ENCODE measurements around the gene DUOXA2. TPM values are rescaled to one million over a fixed set of nuclear protein-coding genes. Genes with fewer than 3 reads are reported as not detected.

The DUOXA2 gene
- total RNA-seq, 1 donor from 2014 or later: not detected

DNA sequence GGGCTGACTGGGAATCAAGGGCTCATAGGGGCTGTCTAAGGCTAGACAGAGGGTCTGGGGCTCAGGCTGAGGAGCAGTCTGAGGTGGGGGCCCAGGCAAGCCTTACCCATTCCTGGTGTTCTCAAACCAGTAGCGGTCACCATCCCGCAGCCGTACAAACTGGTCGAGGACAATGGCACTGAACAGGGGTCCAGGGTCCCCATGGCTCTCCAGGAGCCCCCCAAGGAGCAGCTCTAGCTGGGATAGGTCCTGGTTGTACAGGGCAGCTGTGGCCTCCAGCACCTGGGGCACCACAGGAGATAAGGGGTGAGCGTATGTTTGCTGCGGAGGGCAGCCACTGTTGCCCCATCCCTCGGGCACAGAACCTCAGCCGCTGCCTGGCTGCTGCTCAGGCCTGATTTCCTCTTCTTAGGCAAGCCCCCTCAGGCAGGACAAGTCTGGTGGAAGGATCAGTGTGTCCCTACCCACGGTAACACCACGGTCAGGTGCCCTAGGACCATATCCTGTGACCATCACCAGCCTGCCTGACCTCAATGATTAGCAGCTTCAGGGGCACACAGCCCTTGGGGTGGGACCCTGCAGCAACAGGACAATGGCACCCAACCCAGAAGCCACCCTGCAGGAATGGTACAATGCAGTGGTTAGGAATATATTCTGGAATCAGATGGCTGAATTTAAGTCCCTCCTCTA is 6.0 kb upstream of the DUOXA2 start:
- H3K36me3 ChIP-seq (ENCODE audit: control insufficient read depth in 3 of 3, insufficient read depth in 3 of 3, low read length in 3 of 3): no peaks in the 10 kb centered on the region
- no peaks in the 10 kb centered on the region for H3K9me3 ChIP-seq (ENCODE audit: control insufficient read depth in 3 of 3, low read length in 3 of 3)
- peaks cover 6 to 9% (median 6%) of the 10 kb centered on the region in 3 donors for H3K4me1 ChIP-seq (ENCODE audit: control insufficient read depth in 3 of 3, insufficient read depth in 3 of 3, low read length in 3 of 3)
- H3K27me3 ChIP-seq (ENCODE audit: control insufficient read depth in 3 of 3, insufficient read depth in 3 of 3, low read length in 3 of 3): peaks cover 41 to 47% (median 43%) of the 10 kb centered on the region in 3 donors
- no peak overlapping the region for H3K4me3 ChIP-seq (ENCODE audit: low read length in 3 of 3)
- H3K27ac ChIP-seq (ENCODE audit: low read depth, low read length): no peak overlapping the region
- no peak overlapping the region for H3K9ac ChIP-seq (ENCODE audit: low read depth in 1 of 3, low read length in 3 of 3)

DNA sequence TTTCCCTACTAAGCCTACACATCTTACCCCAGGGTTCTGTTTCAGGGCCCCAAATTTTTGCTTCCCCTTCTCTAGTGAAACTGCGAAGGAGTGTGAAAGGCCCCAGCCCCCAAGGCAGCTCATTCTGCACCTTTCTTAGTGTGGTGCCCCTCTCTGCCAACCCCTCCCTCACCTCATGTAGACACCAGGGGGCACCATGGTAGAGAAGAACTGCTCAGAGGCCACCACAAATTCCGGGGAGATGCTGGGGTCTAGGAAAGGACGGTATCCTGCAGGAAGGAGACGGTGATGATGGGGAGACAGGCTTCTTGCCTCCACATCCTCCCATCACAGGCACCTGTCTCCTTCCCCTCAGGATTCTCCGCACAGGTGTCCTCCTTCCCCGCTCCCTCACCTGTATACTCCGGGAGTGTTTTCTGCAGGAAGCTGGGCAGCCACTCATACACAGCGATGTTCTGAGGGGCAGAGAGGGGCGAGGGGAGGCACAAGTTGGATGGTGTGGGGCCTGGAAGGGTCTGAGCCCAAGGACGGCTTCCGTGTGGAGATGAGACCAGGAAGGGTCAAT is 3.8 kb upstream of the DUOXA2 start:
- Histone ChIP-seq H3K4me1 (ENCODE audit: control insufficient read depth in 3 of 3, insufficient read depth in 3 of 3, low read length in 3 of 3) (peaks cover 12 to 21% (median 15%) of the 10 kb centered on the region in 3 donors), H3K9ac (ENCODE audit: low read depth in 1 of 3, low read length in 3 of 3) (no peak overlapping the region), H3K4me3 (ENCODE audit: low read length in 3 of 3) (no peak overlapping the region), H3K27ac (ENCODE audit: low read depth, low read length) (no peak overlapping the region), H3K27me3 (ENCODE audit: control insufficient read depth in 3 of 3, insufficient read depth in 3 of 3, low read length in 3 of 3) (peaks cover 64 to 69% (median 65%) of the 10 kb centered on the region in 3 donors), H3K36me3 (ENCODE audit: control insufficient read depth in 3 of 3, insufficient read depth in 3 of 3, low read length in 3 of 3) (no peaks in the 10 kb centered on the region), H3K9me3 (ENCODE audit: control insufficient read depth in 3 of 3, low read length in 3 of 3) (no peaks in the 10 kb centered on the region)

DNA sequence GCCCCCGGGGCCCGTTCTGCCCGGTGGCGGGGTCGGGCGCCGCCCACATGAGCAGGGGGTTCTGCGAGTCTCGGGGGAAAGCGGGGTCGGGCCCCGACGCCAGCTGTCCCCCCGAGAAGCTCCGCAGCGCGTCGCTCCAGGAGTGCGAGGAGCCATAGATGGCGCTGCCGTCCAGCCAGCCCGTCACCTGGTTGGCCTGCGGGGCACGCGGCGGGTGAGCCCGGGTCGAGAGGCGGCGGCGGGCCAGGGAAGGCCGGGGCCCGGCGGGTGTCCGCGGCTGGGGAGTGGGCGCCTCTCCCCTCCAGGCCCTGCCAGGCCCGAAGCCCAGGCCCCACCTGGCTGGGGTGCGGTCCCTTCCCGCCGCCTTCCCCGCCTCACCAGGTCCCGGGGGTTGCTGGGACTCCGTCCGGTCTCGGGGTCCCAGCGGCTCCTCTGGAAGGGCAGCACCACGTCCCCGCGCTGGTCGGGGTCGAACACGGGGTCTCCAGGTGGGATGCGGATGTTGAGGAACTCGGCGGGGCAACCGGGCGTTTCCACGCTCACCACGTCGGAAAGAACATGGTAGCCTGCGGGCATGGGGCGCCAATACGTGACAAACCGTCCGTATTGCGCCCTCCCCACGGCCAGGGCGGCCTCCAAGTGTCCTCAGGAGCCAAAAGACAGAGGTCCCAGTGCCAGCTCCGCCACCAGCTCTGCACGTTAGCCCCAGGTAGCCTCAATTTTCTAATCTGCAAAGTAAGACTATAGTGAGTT is 2.6 kb upstream of the DUOXA2 start:
- Histone ChIP-seq H3K27me3 (ENCODE audit: control insufficient read depth in 3 of 3, insufficient read depth in 3 of 3, low read length in 3 of 3) (peaks cover 76 to 82% (median 77%) of the 10 kb centered on the region in 3 donors), H3K4me3 (ENCODE audit: low read length in 3 of 3) (no peak overlapping the region), H3K9ac (ENCODE audit: low read depth in 1 of 3, low read length in 3 of 3) (no peak overlapping the region), H3K36me3 (ENCODE audit: control insufficient read depth in 3 of 3, insufficient read depth in 3 of 3, low read length in 3 of 3) (no peaks in the 10 kb centered on the region), H3K4me1 (ENCODE audit: control insufficient read depth in 3 of 3, insufficient read depth in 3 of 3, low read length in 3 of 3) (peaks cover 12 to 24% (median 19%) of the 10 kb centered on the region in 3 donors), H3K9me3 (ENCODE audit: control insufficient read depth in 3 of 3, low read length in 3 of 3) (no peaks in the 10 kb centered on the region), H3K27ac (ENCODE audit: low read depth, low read length) (no peak overlapping the region)

DNA sequence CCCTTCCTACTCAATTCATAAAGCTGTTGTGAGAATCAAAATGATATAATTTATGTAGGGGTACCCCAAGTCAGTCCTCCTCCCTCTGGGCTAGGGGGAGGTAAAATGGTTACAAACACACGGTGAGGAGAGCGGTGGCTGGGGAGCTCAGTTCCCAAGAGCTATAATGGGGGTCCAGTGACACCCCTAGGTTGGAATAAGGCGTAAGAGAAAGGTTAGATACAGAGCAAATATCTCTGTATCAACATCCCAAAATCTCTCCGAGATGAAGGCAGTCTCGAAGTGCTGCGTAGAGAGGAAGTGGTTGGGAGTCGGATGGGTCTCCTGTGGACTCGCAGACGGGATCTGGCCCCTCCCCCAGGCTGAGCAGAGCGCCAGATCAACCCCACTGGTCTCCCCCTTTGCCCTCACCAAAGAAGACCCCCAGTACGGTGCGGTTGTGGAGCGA is 2.0 kb upstream of the DUOXA2 start:
- Histone ChIP-seq H3K27me3 (ENCODE audit: control insufficient read depth in 3 of 3, insufficient read depth in 3 of 3, low read length in 3 of 3) (peaks cover 82 to 88% (median 83%) of the 10 kb centered on the region in 3 donors), H3K4me1 (ENCODE audit: control insufficient read depth in 3 of 3, insufficient read depth in 3 of 3, low read length in 3 of 3) (peaks cover 18 to 30% (median 22%) of the 10 kb centered on the region in 3 donors), H3K4me3 (ENCODE audit: low read length in 3 of 3) (no peak overlapping the region), H3K36me3 (ENCODE audit: control insufficient read depth in 3 of 3, insufficient read depth in 3 of 3, low read length in 3 of 3) (no peaks in the 10 kb centered on the region), H3K27ac (ENCODE audit: low read depth, low read length) (no peak overlapping the region), H3K9me3 (ENCODE audit: control insufficient read depth in 3 of 3, low read length in 3 of 3) (no peaks in the 10 kb centered on the region), H3K9ac (ENCODE audit: low read depth in 1 of 3, low read length in 3 of 3) (no peak overlapping the region)

DNA sequence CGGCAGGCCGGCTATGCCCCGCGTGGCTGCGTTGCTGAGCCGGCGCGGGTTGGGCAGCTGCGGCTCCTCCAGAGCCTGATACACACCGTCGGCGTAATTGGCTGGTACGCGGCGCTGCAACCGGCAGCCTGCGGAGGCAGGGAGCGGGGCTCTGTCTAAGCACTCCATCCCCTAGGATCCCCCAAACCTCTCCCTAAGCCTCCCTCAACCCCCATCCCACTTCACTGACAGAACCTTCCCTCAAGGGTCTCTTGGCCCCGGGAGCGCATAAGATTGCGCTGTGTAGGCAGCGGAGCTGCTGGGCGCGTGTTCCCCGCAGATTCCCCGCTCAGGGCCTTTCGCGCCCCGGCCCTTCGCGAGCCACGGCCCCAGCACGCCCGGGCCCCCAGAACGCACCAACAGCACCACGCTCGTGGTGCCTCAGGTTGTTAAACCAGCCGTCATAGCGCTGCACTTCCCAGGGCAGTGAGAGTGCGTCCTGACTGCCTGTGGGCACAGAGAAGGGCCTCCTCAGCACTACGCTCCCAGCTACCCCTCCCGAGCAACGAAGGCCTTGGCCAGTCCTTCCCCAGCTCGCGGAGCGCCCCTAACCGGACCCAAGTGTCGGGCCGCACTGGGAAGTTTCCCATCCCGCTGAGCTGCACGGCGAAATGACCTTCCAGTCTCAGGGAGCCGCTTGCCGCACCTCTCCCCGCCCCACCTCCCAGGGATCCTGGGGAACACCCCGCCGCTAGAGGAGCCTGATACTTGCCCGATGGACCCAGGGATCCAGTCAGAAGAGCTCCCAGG is 1.3 kb upstream of the DUOXA2 start:
- Histone ChIP-seq H3K9me3 (ENCODE audit: control insufficient read depth in 3 of 3, low read length in 3 of 3) (no peaks in the 10 kb centered on the region), H3K9ac (ENCODE audit: low read depth in 1 of 3, low read length in 3 of 3) (no peak overlapping the region), H3K4me3 (ENCODE audit: low read length in 3 of 3) (no peak overlapping the region), H3K4me1 (ENCODE audit: control insufficient read depth in 3 of 3, insufficient read depth in 3 of 3, low read length in 3 of 3) (peaks cover 22 to 35% (median 25%) of the 10 kb centered on the region in 3 donors), H3K27me3 (ENCODE audit: control insufficient read depth in 3 of 3, insufficient read depth in 3 of 3, low read length in 3 of 3) (peaks cover 88 to 94% (median 90%) of the 10 kb centered on the region in 3 donors), H3K36me3 (ENCODE audit: control insufficient read depth in 3 of 3, insufficient read depth in 3 of 3, low read length in 3 of 3) (no peaks in the 10 kb centered on the region), H3K27ac (ENCODE audit: low read depth, low read length) (no peak overlapping the region)

DNA sequence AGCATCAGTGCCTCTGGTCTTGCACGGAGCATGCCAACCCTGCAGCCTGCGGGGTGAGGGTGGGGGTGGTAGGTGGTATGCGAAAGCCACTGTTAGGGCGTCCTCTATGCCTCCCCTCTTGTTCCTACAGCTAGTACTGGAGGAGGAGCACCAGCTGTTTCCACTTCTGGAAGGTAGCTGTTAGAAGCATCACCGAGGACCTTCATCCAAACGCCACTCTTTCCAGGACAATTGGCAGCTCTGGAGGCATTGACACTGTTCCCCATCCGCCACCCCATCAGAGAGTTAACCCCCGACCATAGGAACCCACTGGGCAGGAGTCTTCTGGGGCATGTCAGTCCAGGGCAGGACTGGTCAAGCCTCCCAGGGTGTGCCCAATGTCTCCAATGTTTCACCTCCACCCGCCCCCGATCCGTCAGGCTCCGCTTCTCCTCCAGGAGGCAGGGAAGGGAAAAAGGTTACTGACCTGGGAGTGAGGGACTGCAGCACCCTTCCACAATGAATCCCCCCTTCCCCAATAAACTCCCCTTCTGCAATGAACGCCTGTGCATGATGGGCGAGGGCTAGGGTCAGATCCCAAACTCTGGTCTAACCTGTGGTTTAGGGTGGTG is 641 bp upstream of the DUOXA2 start:
- Histone ChIP-seq H3K9me3 (ENCODE audit: control insufficient read depth in 3 of 3, low read length in 3 of 3) (no peaks in the 10 kb centered on the region), H3K27ac (ENCODE audit: low read depth, low read length) (no peak overlapping the region), H3K27me3 (ENCODE audit: control insufficient read depth in 3 of 3, insufficient read depth in 3 of 3, low read length in 3 of 3) (peaks cover 84 to 89% (median 88%) of the 10 kb centered on the region in 3 donors), H3K4me3 (ENCODE audit: low read length in 3 of 3) (no peak overlapping the region), H3K36me3 (ENCODE audit: control insufficient read depth in 3 of 3, insufficient read depth in 3 of 3, low read length in 3 of 3) (no peaks in the 10 kb centered on the region), H3K9ac (ENCODE audit: low read depth in 1 of 3, low read length in 3 of 3) (no peak overlapping the region), H3K4me1 (ENCODE audit: control insufficient read depth in 3 of 3, insufficient read depth in 3 of 3, low read length in 3 of 3) (peaks cover 23 to 37% (median 27%) of the 10 kb centered on the region in 3 donors)

DNA sequence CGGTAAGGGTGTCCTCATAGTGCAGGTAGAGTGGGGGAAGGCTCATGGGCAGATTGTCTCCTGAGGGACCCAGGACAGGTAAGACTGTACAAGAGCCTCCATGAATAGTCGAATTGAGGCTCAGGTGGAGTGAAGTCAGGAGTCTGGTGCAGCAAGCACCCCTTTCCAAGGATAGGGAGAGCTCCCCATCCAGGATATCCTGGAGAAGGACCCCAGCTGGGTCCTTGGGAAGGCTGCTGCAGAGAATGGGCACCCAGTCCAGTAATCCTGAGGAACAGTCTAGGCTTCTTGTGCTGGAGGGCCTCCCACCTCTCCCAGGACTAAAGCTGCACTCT is 592 bp downstream of the DUOXA2 start:
- H3K27me3 ChIP-seq (ENCODE audit: control insufficient read depth in 3 of 3, insufficient read depth in 3 of 3, low read length in 3 of 3): peaks cover 83 to 86% (median 84%) of the 10 kb centered on the region in 3 donors
- H3K9me3 ChIP-seq (ENCODE audit: control insufficient read depth in 3 of 3, low read length in 3 of 3): no peaks in the 10 kb centered on the region
- H3K27ac ChIP-seq (ENCODE audit: low read depth, low read length): no peak overlapping the region
- no peaks in the 10 kb centered on the region for H3K36me3 ChIP-seq (ENCODE audit: control insufficient read depth in 3 of 3, insufficient read depth in 3 of 3, low read length in 3 of 3)
- H3K9ac ChIP-seq (ENCODE audit: low read depth in 1 of 3, low read length in 3 of 3): no peak overlapping the region
- peaks cover 23 to 37% (median 27%) of the 10 kb centered on the region in 3 donors for H3K4me1 ChIP-seq (ENCODE audit: control insufficient read depth in 3 of 3, insufficient read depth in 3 of 3, low read length in 3 of 3)
- H3K4me3 ChIP-seq (ENCODE audit: low read length in 3 of 3): peak overlapping the region in 1 of 3 donors; percentile 9

DNA sequence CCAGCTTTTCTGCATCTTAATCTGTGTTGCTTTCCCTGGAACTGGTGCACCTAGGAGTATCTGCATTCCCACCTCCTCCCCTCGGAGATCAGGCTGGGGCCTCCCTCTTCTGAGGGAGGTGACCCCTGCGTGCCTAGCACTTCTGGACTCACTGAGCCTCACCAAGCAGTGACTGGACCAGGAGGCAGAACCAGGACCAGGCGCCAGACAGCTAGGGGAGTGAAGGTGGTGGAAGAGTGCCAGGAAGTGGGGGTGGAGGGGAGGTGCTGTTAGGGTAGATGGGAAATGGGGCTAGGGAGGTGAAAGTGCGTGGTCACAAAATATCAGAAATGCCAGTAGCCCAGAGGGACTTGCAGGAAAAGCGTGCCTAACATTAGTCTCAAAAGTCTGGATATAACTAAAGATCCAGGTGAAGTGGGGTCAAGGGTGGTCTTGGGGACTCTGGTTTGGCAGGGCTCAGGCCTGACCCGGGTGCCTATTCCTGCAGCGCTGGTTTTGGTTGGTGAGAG is 1.2 kb downstream of the DUOXA2 start:
- H3K9ac ChIP-seq (ENCODE audit: low read depth in 1 of 3, low read length in 3 of 3): no peak overlapping the region

DNA sequence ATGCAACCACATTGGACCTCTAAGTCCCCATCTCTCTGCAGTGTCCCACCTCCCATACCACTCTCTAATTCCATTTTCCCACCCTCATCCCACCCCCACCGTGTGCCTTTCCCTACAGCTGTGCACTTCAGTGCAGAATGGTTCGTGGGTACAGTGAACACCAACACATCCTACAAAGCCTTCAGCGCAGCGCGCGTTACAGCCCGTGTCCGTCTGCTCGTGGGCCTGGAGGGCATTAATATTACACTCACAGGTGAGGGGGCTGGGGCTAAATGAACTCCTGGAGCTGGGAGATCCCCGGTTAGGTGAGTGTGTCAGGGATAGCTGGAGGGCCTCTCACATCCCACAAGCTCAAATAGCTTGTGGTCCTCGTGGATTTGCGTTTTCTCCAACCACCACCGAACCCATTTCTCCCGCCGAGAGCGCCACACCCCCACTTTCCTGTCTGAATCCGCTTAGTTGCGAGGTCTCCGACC is 1.9 kb downstream of the DUOXA2 start:
- Histone ChIP-seq H3K4me3 (ENCODE audit: low read length in 3 of 3) (no peak overlapping the region), H3K27me3 (ENCODE audit: control insufficient read depth in 3 of 3, insufficient read depth in 3 of 3, low read length in 3 of 3) (peaks cover 79 to 88% (median 87%) of the 10 kb centered on the region in 3 donors), H3K36me3 (ENCODE audit: control insufficient read depth in 3 of 3, insufficient read depth in 3 of 3, low read length in 3 of 3) (no peaks in the 10 kb centered on the region), H3K27ac (ENCODE audit: low read depth, low read length) (no peak overlapping the region), H3K4me1 (ENCODE audit: control insufficient read depth in 3 of 3, insufficient read depth in 3 of 3, low read length in 3 of 3) (peaks cover 23 to 37% (median 27%) of the 10 kb centered on the region in 3 donors), H3K9ac (ENCODE audit: low read depth in 1 of 3, low read length in 3 of 3) (no peak overlapping the region), H3K9me3 (ENCODE audit: control insufficient read depth in 3 of 3, low read length in 3 of 3) (no peaks in the 10 kb centered on the region)

More for the DNA sequence above, 1.2 kb downstream of the DUOXA2 start:
- no peak overlapping the region for H3K4me3 ChIP-seq (ENCODE audit: low read length in 3 of 3)
- H3K27me3 ChIP-seq (ENCODE audit: control insufficient read depth in 3 of 3, insufficient read depth in 3 of 3, low read length in 3 of 3): peaks cover 77 to 86% (median 84%) of the 10 kb centered on the region in 3 donors
- no peak overlapping the region for H3K27ac ChIP-seq (ENCODE audit: low read depth, low read length)
- no peaks in the 10 kb centered on the region for H3K9me3 ChIP-seq (ENCODE audit: control insufficient read depth in 3 of 3, low read length in 3 of 3)
- H3K36me3 ChIP-seq (ENCODE audit: control insufficient read depth in 3 of 3, insufficient read depth in 3 of 3, low read length in 3 of 3): no peaks in the 10 kb centered on the region
- peaks cover 23 to 37% (median 27%) of the 10 kb centered on the region in 3 donors for H3K4me1 ChIP-seq (ENCODE audit: control insufficient read depth in 3 of 3, insufficient read depth in 3 of 3, low read length in 3 of 3)

All from skeletal muscle tissue (tissue), 4 donors.